ENCODE measurements around the gene HDAC4. TPM values are rescaled to one million over a fixed set of nuclear protein-coding genes. Genes with fewer than 3 reads are reported as not detected.
A peak's percentile ranks its signal among the peaks of the same experiment; 100 is the strongest.

The HDAC4 gene
- total RNA-seq, 1 donor from 2014 or later = 44.7 TPM

- H3K9me3 Mint-ChIP-seq = no peaks in the 10 kb centered on the region
- H3K36me3 Mint-ChIP-seq (ENCODE audit: low read depth) = peaks cover 11% of the 10 kb centered on the region
- H3K4me3 Mint-ChIP-seq = no peak overlapping the region
- H3K4me1 Mint-ChIP-seq = peaks cover 12% of the 10 kb centered on the region
- no peak overlapping the region for H3K27ac Mint-ChIP-seq
- H3K27me3 Mint-ChIP-seq = no peaks in the 10 kb centered on the region
- no peak for DNase-seq
- intact Hi-C loops (cut with micrococcal nuclease) = no loop called here
Observed at GRCh38 chr2:239117831-239118230, 283.0 kb downstream of the HDAC4 start.

DNA sequence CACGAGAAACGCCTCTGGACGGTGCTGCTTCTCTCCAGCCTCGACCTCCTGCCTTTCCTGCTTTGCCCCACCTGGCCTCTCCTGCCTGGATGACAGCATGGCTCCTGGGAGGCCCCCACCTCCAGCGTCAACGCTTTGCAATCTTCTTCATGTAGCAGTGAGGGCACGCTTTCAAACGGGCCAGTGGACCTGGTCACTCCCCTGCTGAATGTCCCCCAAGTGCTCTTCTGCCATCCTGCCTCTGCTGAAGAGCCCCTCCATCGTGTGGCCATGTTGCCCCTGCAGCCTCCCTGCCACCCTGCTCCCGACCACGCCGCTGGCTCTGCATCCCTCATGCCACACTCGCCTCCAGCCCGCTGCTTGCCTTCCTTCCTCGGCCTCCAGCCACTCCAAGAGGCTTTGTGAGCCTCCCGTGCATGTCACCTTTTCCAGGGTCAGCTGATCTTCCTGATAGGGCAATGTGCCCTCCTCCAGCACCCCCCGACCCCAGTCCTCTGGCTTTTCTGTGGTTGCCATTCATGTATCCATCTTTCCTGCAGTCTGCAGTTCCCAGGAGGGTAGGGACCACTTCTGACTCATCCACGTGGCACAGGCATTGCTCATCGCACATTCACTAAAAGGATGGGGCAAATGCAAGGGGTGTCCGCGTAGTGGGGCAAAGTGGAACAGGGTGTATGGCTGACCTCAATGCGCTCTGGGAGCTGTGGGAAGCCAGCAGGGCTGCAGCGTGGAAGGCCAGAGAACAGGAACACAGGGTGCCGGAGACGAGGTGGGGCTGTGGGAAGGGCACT is 284.2 kb downstream of the HDAC4 start:
- intact Hi-C loops (cut with micrococcal nuclease) = no loop called here
- peaks cover 11% of the 10 kb centered on the region for H3K4me1 Mint-ChIP-seq
- no peaks in the 10 kb centered on the region for H3K9me3 Mint-ChIP-seq
- no peak for DNase-seq
- H3K27me3 Mint-ChIP-seq = no peaks in the 10 kb centered on the region
- H3K4me3 Mint-ChIP-seq = no peak overlapping the region
- H3K27ac Mint-ChIP-seq = peak overlapping the region; percentile 41
- H3K36me3 Mint-ChIP-seq (ENCODE audit: low read depth) = peaks cover 11% of the 10 kb centered on the region

- Mint-ChIP-seq H3K9me3 (no peaks in the 10 kb centered on the region), H3K36me3 (ENCODE audit: low read depth) (peaks cover 13% of the 10 kb centered on the region), H3K4me1 (peaks cover 11% of the 10 kb centered on the region), H3K27ac (no peak overlapping the region), H3K27me3 (no peaks in the 10 kb centered on the region), H3K4me3 (no peak overlapping the region)
- intact Hi-C loops (cut with micrococcal nuclease) = no loop called here
- no peak for DNase-seq
Observed at GRCh38 chr2:239115616-239116015, 285.2 kb downstream of the HDAC4 start.

GRCh38 chr2:239114616-239115265 is 286.1 kb downstream of the HDAC4 start:
- DNase-seq = no peak
- Mint-ChIP-seq H3K27ac (no peak overlapping the region), H3K4me3 (no peak overlapping the region), H3K9me3 (no peaks in the 10 kb centered on the region), H3K4me1 (peaks cover 9% of the 10 kb centered on the region), H3K27me3 (no peaks in the 10 kb centered on the region), H3K36me3 (ENCODE audit: low read depth) (peaks cover 19% of the 10 kb centered on the region)
- intact Hi-C loops (cut with micrococcal nuclease) = no loop called here

GRCh38 chr2:239114119-239114581 is 286.7 kb downstream of the HDAC4 start:
- Mint-ChIP-seq H3K4me1 (peaks cover 6% of the 10 kb centered on the region), H3K27ac (no peak overlapping the region), H3K36me3 (ENCODE audit: low read depth) (peaks cover 24% of the 10 kb centered on the region), H3K4me3 (no peak overlapping the region), H3K27me3 (no peaks in the 10 kb centered on the region), H3K9me3 (no peaks in the 10 kb centered on the region)
- intact Hi-C loops (cut with micrococcal nuclease) = no loop called here
- DNase-seq = no peak

GRCh38 chr2:239113615-239114014 is 287.2 kb downstream of the HDAC4 start:
- H3K27me3 Mint-ChIP-seq = no peaks in the 10 kb centered on the region
- H3K27ac Mint-ChIP-seq = no peak overlapping the region
- no peak for DNase-seq
- H3K9me3 Mint-ChIP-seq = no peaks in the 10 kb centered on the region
- peaks cover 24% of the 10 kb centered on the region for H3K36me3 Mint-ChIP-seq (ENCODE audit: low read depth)
- no peak overlapping the region for H3K4me3 Mint-ChIP-seq
- intact Hi-C loops (cut with micrococcal nuclease) = no loop called here
- H3K4me1 Mint-ChIP-seq = peaks cover 2% of the 10 kb centered on the region

DNA sequence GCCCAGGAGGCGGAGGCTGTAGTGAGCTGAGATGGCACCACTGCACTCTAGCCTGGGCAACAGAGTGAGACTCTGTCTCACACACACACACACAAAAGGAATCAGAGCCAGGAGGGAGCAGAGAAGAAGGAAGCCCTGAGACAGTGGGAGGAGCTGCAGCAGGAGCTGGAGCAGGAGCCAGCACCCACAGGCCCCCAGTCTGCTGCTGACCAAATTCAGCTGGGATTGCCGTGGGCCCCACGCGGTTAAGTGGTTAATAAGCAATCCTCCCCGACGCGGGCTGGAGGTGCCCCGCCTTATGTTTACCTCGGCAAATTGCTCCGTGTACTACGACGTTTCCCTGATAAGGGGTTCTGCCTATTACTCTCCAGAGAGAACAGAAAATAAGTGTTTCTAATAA is 287.6 kb downstream of the HDAC4 start:
- Mint-ChIP-seq H3K36me3 (ENCODE audit: low read depth) (peaks cover 24% of the 10 kb centered on the region), H3K27me3 (no peaks in the 10 kb centered on the region), H3K4me3 (no peak overlapping the region), H3K9me3 (no peaks in the 10 kb centered on the region), H3K27ac (no peak overlapping the region), H3K4me1 (peaks cover under 1% of the 10 kb centered on the region)
- intact Hi-C loops (cut with micrococcal nuclease) = no loop called here
- DNase-seq = no peak

DNA sequence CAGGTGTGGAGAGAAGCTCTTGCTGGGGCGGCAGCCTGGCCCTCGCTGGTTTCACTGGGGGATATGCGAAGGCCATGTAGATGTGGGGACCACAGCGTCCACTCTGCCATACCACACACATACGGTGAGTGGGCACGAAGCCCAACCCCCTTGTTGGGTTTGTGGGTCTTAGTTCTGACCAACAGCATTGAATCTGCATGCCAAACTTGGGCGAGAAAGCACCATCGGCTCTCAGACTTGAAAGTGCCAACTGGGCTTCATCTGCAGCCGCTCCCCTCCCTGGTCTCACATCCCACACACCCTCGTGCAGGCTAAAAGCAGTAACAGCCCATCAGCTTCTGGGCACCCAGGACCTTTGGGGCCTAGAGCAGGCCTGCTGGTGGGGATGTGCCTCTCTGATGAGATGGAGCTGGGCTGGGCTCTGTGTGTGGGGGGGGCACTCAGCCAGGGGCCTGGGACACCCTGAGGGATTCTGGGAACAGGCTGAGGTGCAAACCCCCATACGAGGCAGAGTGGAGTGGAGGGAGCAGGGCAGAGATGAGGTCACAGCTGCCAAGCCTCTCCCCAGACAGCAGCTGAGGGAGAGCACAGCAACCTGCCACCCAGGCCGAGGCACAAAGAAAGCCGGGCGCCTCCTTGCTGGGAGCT is 288.6 kb downstream of the HDAC4 start:
- no peak for DNase-seq
- H3K36me3 Mint-ChIP-seq (ENCODE audit: low read depth) = peaks cover 21% of the 10 kb centered on the region
- H3K4me1 Mint-ChIP-seq = no peaks in the 10 kb centered on the region
- H3K27me3 Mint-ChIP-seq = no peaks in the 10 kb centered on the region
- no peak overlapping the region for H3K27ac Mint-ChIP-seq
- intact Hi-C loops (cut with micrococcal nuclease) = no loop called here
- H3K9me3 Mint-ChIP-seq = no peaks in the 10 kb centered on the region
- no peak overlapping the region for H3K4me3 Mint-ChIP-seq

- intact Hi-C loops (cut with micrococcal nuclease) = no loop called here
- Mint-ChIP-seq H3K27me3 (no peaks in the 10 kb centered on the region), H3K4me1 (no peaks in the 10 kb centered on the region), H3K36me3 (ENCODE audit: low read depth) (peaks cover 18% of the 10 kb centered on the region), H3K9me3 (no peaks in the 10 kb centered on the region), H3K27ac (no peak overlapping the region), H3K4me3 (no peak overlapping the region)
- DNase-seq = no peak
Observed at GRCh38 chr2:239111401-239112100, 289.3 kb downstream of the HDAC4 start.

GRCh38 chr2:239110595-239111048 is 290.2 kb downstream of the HDAC4 start:
- no peaks in the 10 kb centered on the region for H3K9me3 Mint-ChIP-seq
- H3K4me3 Mint-ChIP-seq = no peak overlapping the region
- no peak overlapping the region for H3K27ac Mint-ChIP-seq
- intact Hi-C loops (cut with micrococcal nuclease) = no loop called here
- no peak for DNase-seq
- no peaks in the 10 kb centered on the region for H3K4me1 Mint-ChIP-seq
- H3K27me3 Mint-ChIP-seq = no peaks in the 10 kb centered on the region
- H3K36me3 Mint-ChIP-seq (ENCODE audit: low read depth) = peaks cover 16% of the 10 kb centered on the region

DNA sequence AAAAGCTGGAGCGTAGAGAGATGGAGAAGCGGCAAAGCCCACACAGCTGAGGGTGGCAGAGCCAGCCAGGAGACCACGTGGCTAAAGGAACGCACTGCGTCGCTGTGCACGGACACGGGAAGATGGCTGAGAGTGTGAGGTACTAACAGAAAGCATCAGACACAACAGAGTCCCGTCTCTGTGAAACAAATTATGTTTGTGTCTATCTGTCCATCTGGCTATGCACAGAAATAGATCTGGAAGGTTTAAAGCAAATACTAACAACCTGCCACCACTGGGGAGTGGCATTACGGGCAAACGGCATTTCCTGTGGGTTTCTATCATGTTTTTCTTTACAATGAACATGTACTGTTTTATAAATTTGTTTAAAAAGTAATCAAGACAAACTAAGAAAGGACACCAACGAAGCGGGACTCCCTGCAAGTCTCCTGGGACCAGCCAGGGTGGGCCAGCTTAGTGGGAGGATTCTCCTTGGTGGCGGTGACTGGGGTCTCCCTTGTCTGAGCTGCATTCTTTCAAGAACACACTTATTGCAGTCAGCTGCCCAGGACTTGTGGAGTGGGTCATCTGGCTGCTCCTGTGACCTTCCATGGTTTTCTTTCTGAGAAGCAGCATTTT is 290.8 kb downstream of the HDAC4 start:
- intact Hi-C loops (cut with micrococcal nuclease) = no loop called here
- Mint-ChIP-seq H3K27ac (no peak overlapping the region), H3K27me3 (no peaks in the 10 kb centered on the region), H3K36me3 (ENCODE audit: low read depth) (peaks cover 16% of the 10 kb centered on the region), H3K4me1 (no peaks in the 10 kb centered on the region), H3K4me3 (no peak overlapping the region), H3K9me3 (no peaks in the 10 kb centered on the region)
- DNase-seq = no peak

DNA sequence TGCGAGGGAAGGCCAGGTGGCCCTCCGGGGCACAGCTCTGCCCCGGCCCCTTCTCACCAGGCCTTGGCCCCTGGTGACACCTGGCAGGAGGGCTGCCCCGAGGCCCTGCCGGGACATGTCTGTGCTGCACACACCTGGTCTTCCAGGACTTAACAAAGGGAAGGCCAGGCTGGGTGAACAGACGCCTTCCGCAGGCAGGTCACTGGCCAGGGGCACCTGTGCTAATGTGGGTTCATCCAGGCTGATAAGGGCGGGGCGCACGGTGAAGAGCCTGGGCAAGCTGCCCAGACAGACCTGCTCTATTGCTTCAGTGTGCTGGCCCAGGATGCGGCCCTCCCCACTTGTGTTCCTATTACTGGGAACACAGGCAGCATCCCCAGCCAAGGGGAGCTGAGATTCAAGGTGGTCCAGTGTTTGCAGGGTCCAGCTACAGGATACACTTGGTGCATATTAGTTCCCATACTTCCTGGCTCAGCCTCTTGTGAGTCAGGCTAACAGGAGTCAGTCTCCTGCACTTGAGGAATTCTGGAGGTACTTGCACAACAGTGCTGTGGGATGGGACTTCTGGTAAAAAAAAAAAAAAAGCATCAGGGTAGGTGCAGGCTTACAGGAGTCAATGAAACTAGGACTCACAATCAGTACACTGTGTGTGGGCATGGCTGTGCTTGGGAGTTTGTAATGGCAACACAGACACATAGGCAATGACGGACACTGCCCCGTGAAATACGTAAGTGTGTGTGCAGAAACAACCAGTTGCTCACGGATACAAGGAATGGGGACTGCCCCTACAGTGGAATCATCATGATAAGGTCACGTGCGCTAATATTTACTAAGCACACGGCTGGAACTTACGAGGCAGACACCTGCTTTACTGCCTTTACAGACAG is 291.5 kb downstream of the HDAC4 start:
- no peak for DNase-seq
- no peaks in the 10 kb centered on the region for H3K4me1 Mint-ChIP-seq
- peaks cover 18% of the 10 kb centered on the region for H3K36me3 Mint-ChIP-seq (ENCODE audit: low read depth)
- no peak overlapping the region for H3K4me3 Mint-ChIP-seq
- no peak overlapping the region for H3K27ac Mint-ChIP-seq
- intact Hi-C loops (cut with micrococcal nuclease) = no loop called here
- H3K9me3 Mint-ChIP-seq = no peaks in the 10 kb centered on the region
- H3K27me3 Mint-ChIP-seq = no peaks in the 10 kb centered on the region

- no peak for DNase-seq
- no peaks in the 10 kb centered on the region for H3K27me3 Mint-ChIP-seq
- H3K9me3 Mint-ChIP-seq = no peaks in the 10 kb centered on the region
- H3K4me3 Mint-ChIP-seq = no peak overlapping the region
- H3K4me1 Mint-ChIP-seq = no peaks in the 10 kb centered on the region
- no peak overlapping the region for H3K27ac Mint-ChIP-seq
- peaks cover 18% of the 10 kb centered on the region for H3K36me3 Mint-ChIP-seq (ENCODE audit: low read depth)
- intact Hi-C loops (cut with micrococcal nuclease) = no loop called here
Observed at GRCh38 chr2:239108459-239108858, 292.4 kb downstream of the HDAC4 start.
